GM19043 (cell line): ENCODE data around the gene CACNA1F.

Experiments used
- ATAC-seq: cut with Tn5 transposase; IDR thresholded peaks from one replicate; pipeline ENCODE4 v1.9.1; 2021; ENCODE audit warnings: low read depth; ENCODE audit not compliant: unreplicated experiment

CACNA1F gene

DNA sequence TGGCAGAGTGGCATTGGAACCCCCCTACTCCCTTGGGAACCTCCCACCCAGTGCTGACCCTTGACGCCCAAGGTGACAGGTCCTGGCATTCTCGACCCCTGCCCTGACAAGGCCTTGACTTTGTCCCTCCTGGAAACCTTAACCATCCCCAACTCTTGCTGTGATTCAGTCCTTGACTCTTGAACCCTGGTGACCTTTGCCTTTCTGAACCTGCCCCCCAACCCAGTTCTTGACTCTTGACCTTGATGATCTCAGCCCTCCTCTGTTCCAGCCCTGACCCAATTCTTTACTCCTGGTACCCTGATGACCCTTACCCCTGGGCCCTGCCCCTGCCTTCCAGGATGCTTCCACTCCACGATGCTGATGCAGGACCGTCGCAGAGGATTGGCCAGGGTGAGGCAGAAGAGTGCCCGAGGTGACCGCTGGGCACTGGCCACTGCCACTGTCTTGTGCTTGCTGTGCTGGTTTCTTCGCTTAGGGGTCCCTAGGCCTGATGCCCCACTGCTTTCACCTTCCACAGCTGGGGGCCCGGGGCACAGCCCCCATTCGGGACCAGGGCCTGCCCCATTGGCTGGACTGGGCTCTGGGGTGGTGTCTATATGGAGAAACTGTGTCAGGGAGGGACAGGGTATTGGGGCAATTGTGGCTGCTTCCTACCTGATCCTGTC lies 1.7 kb downstream of the CACNA1F start:
- ATAC-seq = no peak

DNA sequence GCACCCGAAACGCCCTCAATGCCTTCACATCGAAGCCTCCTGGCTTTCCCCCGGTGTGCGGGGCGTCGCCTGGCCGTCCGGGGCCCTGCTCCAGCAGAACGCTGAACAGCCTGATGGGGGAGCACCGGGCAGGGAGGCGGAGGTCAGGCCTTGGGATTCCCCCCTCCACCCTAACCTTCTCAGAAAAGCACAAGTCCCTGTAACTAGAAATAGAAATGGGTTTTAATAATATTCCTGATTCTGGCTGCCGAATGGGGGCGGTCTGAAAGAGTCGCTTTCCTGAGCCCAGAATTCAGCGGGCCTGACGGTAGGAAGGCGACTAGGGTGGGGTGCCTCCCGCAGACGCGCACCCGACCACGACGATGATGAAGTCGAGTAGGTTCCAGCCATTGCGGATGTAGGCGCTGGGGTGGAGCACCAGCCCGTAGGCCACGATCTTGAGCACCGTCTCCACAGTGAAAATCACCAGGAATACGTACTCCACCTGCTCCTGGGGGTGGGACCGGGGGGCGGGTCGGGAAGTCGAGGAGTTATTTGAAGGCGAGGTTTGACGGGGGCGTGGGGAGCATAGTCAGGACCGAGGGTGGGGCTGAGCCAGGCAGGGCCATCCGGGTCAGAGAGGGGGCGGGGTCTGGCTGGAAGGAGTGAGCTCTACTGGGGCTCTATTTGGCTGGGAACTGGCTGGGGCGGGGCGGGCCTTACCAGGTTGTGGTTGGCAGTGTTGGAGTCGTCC lies 2.5 kb downstream of the CACNA1F start:
- peak; percentile 62 for ATAC-seq

DNA sequence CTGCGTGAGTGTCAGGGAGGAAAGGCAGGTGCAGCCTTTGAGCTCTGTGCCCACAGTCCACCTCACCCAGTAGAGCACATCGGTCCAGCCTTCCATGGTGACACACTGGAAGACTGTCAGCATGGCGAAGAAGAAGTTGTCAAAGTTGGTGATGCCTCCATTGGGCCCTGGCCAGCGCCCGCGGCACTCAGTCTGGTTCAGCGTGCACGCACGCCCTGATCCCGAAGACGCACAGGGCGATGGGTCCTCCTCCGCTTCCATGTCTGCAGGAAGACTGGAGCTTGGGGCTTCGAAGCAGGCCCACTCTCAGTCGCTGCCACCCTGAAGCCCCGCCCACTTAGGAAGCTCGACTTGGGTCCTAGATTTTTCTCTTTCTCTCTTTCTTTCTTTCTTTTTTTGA lies 5.0 kb downstream of the CACNA1F start:
- no peak for ATAC-seq

- ATAC-seq = no peak
Measured at GRCh38 chrX:49227726-49228125, 5.4 kb downstream of the CACNA1F start.

DNA sequence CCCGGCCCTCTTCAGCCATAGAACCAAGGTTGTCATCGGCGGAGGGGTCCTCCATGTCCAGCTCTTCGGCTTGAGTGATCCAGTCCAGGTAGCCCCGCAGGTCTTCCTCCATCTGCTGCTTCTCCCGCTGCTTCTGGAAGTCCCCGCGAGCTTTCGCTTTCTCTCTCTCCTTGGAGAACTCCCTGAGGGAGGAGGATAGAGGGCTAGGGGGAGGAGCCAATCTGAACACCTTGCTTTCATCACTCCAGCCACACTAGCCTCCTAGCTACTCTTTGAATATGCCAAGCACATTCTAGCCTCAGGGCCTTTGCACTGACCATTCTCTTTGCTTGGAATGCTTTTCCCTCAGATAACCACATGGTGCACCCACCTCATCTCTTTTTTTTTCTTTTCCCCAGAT lies 6.2 kb downstream of the CACNA1F start:
- ATAC-seq = no peak

DNA sequence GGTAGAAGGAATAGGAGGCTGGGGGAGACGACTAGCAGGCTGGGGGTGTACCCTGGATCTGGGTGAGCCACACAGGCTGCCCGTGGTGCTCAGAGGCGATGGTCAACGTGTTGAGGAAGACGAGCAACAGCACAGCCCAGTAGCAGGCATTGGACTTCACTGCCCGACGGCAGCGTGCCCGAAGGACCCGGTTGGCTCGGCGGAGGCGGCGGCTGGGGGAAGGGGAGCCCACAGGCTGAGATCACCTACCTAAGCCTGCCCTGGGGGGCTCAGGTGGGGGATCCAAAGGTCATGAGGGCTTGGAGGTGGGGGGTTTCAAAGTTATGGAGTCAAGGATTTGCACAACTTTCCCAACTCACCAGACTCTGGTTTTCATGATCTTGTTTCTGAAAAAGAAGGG lies 7.3 kb downstream of the CACNA1F start:
- no peak for ATAC-seq

DNA sequence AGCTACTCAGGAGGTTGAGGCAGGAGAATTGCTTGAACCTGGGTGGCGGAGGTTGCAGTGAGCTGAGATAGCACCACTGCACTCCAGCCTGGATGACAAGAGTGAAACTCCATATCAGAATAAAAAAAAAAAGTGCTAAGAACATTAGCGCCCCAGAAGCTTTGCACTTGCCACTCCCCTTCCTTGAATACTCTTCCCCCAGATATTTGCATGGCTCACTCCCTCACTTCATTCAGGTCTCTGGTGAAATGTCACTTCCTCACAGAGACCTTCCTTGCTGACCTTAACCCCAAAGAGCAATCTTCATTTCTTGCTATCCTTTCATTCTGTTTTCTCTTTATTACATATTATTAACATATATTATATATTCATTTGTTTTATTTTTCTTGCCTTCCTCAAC lies 11.3 kb downstream of the CACNA1F start:
- ATAC-seq = no peak

DNA sequence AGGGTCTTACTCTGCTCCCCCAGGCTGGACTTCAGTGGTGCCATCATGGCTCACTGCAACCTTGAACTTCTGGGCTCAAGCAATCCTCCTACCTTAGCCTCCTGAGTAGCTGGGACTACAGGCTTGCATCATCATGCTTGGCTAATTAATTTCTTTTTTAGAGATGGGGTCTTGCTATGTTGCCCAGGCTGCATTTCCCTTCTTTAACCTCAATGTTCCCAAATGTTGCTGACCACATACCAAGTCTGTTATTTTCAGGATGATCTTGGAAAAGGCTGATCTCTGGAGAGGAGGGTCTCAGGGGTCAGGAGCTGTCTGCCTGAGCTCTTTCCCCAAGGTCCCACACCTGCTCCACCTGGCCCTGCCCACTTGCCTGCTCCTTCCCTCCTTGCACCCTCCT lies 13.0 kb downstream of the CACNA1F start:
- ATAC-seq = no peak

GRCh38 chrX:49214996-49215526 lies 18.1 kb downstream of the CACNA1F start:
- ATAC-seq = no peak

DNA sequence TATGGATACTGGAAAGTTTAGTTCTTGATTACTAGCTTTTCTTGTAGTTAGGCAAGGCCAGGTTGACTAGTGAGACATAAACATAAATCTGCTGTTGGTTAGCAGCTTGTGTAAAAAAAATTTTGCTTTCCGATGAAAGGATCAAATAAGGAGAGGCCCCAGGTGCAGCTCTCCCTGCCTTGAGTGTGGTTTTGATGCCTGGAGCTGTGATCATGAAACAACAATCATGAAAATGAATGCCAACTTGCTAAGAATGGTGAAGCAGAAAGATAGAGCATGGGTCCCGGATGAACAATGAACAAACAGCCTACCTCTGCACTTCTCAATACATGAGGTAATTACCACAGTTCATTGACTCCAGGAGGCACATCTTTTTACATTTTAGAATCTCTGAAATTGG lies 18.7 kb downstream of the CACNA1F start:
- no peak for ATAC-seq

DNA sequence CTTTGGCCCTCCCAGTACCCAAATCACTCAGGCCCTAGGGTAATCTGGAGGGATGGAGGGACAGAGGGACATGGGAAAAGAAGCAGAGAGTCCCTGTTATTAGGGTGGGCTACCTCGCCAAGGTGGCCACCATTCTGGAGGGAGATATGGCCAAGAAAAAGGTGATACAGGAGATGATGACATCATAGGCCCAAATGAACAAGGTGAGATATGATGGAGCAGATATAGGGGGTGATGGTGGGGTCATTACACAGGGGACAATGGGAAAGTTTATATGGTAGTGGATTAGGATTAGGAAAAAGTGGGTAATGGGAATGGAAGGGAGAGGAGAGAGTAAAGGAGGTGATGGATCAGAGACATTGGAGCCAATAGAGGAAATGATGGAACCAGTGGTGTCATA lies 20.3 kb downstream of the CACNA1F start:
- no peak for ATAC-seq

DNA sequence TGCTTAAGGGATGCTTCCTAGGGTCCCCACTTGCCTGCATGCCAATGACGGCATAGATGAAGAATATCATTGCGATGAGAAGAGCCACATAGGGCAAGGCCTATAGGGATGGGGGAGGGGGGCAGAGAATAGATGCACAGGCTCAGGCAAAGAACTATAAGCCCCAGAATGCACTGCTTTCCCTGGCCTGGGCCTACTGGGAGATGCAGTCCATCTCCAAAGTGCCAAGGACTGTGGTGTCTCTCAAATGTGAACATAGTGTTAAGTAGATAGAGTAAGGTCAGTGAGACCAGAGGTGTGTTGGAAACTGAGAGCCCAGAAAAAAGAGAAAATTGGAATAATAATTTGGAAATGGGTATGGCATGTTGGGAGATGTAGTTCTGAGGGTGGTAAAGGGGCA lies 20.9 kb downstream of the CACNA1F start:
- ATAC-seq = no peak

GRCh38 chrX:49211074-49211473 lies 22.1 kb downstream of the CACNA1F start:
- no peak for ATAC-seq

- no peak for ATAC-seq
Measured at GRCh38 chrX:49210406-49210805, 22.7 kb downstream of the CACNA1F start.

DNA sequence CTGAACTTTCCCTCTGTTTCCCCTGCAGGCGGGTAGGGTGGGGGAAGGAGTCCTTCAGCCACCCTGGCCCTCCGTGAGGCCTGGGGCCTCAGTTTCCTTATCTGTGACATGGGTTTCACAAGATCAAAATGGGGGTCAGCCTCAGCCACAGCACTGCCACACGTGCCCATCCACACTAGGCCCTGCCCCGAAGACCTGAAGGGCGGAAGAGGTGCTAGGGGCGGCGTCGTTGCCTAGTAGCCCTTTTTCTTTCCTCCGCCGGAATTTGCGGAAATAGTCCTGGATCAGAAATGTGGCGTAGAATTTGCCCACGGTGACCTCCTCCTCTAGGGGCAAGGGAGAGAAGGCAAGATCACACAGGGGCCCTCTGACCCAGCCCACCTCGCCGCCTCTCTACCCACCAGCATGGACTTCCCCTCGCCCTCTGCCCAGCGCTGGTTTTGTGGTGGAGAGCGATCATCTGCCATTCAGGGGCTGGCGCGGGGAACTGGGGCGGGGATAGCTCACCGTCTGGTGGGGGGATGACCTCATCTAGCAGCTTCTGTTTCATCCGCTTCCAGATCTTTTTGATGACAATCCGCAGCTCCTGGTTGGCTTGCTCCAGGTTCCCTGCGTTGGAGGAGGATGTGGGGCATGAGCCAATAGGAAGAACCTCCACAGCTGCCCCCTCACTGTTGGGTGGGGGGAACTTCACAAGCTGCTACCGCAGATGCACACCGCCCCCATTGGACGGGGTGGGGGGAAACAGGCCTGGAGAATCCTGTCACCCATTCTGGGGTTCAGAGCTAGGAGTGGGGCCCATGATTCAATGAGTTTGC lies 23.5 kb downstream of the CACNA1F start:
- ATAC-seq = no peak

GRCh38 chrX:49208399-49208798 lies 24.7 kb downstream of the CACNA1F start:
- no peak for ATAC-seq

- no peak for ATAC-seq
Measured at GRCh38 chrX:49206543-49206942, 26.6 kb downstream of the CACNA1F start.

GRCh38 chrX:49205443-49205842 lies 27.7 kb downstream of the CACNA1F start:
- no peak for ATAC-seq

- no peak for ATAC-seq
Measured at GRCh38 chrX:49204709-49205108, 28.4 kb downstream of the CACNA1F start.

DNA sequence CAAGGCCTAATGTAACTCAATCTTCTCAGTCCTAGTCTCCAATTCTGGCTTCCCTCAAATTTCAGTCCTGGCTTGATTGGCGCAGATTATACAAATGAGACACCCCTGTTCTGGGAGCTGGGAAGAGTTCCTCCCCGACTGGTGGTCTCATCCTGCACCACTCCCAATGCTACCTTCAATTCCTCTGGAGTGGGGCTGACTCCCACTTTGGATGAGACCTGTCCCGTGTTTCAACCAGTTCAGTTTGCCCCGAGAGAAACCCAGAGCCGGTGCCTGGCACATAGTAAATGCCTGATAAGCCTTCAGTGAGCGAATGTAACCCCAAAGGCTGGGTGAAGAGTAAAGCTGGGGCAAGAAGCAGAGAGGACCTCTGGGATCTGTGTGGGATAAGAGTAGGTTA lies 29.1 kb downstream of the CACNA1F start:
- no peak for ATAC-seq

DNA sequence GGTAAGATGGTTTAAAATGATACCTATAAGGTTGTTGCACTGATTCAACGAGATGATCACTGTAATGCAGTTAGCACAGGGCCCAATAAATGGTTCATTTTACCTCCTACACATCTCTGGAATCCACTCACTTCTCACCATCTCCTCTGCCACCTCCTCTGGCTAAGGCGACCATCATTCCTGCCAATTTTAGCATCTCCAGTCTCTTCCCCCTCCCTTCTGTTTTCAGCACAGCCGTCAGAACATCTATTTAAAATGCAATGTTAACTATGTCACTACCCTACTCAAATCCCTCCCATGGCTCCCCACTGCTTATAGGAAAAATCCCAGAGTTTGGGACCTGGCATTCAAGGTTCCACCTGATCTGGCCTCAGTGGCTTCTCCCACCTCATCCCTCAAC lies 29.6 kb downstream of the CACNA1F start:
- no peak for ATAC-seq
